GM12878 (cell line): ENCODE data around the gene HS3ST1. TPM values are rescaled to one million over a fixed set of nuclear protein-coding genes. Genes with fewer than 3 reads are reported as not detected.

ENCODE experiments used
- ATAC-seq: fragments of 200-7000 bp; cut with Tn5 transposase; 3 replicates; pipeline ENCODE4 v1.9.1; 2020; ENCODE audit warnings: mild to moderate bottlenecking, moderate library complexity
- BruUV-seq: library from RNA; stranded (reverse); fragments of 400-500 nt; replicated peaks from 2 replicates; lab custom pipeline; 2021; lab: Mats Ljungman, UMichigan
- CTCF ChIA-PET: fragments of 300-600 bp; sonication (Branson Sonifier 250); formaldehyde crosslinking; extraction: SDS; loops from one replicate; lab custom pipeline; 2021; ENCODE audit warnings: inconsistent platforms; lab: Yijun Ruan, JAX
- POLR2A ChIA-PET: fragments of 350-600 bp; formaldehyde crosslinking; extraction: SDS; loops from one replicate; lab custom pipeline; 2021; ENCODE audit warnings: inconsistent platforms; lab: Charles Lee
- RAD21 ChIA-PET: fragments of 300-600 bp; sonication (Branson Sonifier 250); formaldehyde crosslinking; loops from one replicate; lab custom pipeline; 2023; ENCODE audit warnings: antibody characterized with exemption; ENCODE audit not compliant: unreplicated experiment; lab: Charles Lee
- SMC1A ChIA-PET: fragments of 300-600 bp; sonication (Branson Sonifier 250); formaldehyde crosslinking; loops from one replicate; lab custom pipeline; 2023; ENCODE audit not compliant: unreplicated experiment, uncharacterized antibody; lab: Charles Lee
- DNase-seq: peaks from one replicate; pipeline ENCODE4 v3.0.0-alpha.2; 2011; ENCODE audit warnings: low read depth, low spot score
- FAIRE-seq: peaks from 3 replicates; lab custom pipeline; 2011; peaks lifted over from hg19 to GRCh38; lab: Jason Lieb, UNC
- H2AFZ ChIP-seq: 2 replicates; pipeline ENCODE4 v1.6.0; 2011; ENCODE audit warnings: low read depth, low read length, control low read depth; ENCODE audit not compliant: control insufficient read depth
- H3K27ac ChIP-seq: 2 replicates; pipeline ENCODE4 v1.5.1; 2011; ENCODE audit warnings: control low read depth; ENCODE audit not compliant: control insufficient read depth, insufficient read depth
- H3K27me3 ChIP-seq, 2 experiments: replicated peaks in 1 of 2; 2 replicates each; pipeline versions ENCODE4 v1.6.0 to v1.6.1; 2011; ENCODE audit warnings: low read length in 1 of 2; ENCODE audit not compliant: control insufficient read depth in 2 of 2, insufficient read depth in 2 of 2
- H3K36me3 ChIP-seq, 2 experiments: 2 replicates each; pipeline ENCODE4 v1.5.1; 2011; ENCODE audit warnings: low read length in 1 of 2; ENCODE audit not compliant: control insufficient read depth in 2 of 2, insufficient read depth in 2 of 2
- H3K4me1 ChIP-seq: 2 replicates; pipeline ENCODE4 v1.6.1; 2011; ENCODE audit warnings: mild to moderate bottlenecking, low read length, moderate library complexity, mixed read lengths; ENCODE audit not compliant: control insufficient read depth, insufficient read depth
- H3K4me2 ChIP-seq: 2 replicates; pipeline ENCODE4 v1.6.0; 2011; ENCODE audit warnings: control low read depth; ENCODE audit not compliant: control insufficient read depth, insufficient read depth
- H3K4me3 ChIP-seq: fragments of 200-600 bp; sonication (generic); 2 replicates; pipeline ENCODE4 v1.5.1; 2016
- H3K79me2 ChIP-seq: 2 replicates; pipeline ENCODE4 v1.6.0; 2011; ENCODE audit warnings: low read length; ENCODE audit not compliant: control insufficient read depth, insufficient read depth
- H3K9ac ChIP-seq: 2 replicates; pipeline ENCODE4 v1.8.0; 2011; ENCODE audit warnings: low read length, control low read depth, mixed read lengths; ENCODE audit not compliant: control insufficient read depth, insufficient read depth
- H3K9me3 ChIP-seq: replicated peaks from 3 replicates; pipeline ENCODE4 v1.5.1; 2011; ENCODE audit warnings: mild to moderate bottlenecking, low read length; ENCODE audit not compliant: control insufficient read depth, insufficient read depth
- H4K20me1 ChIP-seq: 2 replicates; pipeline ENCODE4 v1.6.0; 2011; ENCODE audit not compliant: control insufficient read depth, insufficient read depth
- CTCF ChIP-seq, 3 experiments: IDR thresholded peaks in 2 of 3; conservative IDR thresholded peaks in 1 of 3; 2 replicates each; pipeline ENCODE4 v1.5.1; 2011; ENCODE audit warnings: low read depth in 3 of 3, low read length in 3 of 3, mild to moderate bottlenecking in 3 of 3, control low read depth in 2 of 3, moderate library complexity in 2 of 3, inconsistent platforms in 1 of 3, mixed read lengths in 1 of 3; ENCODE audit not compliant: control insufficient read depth in 2 of 3, insufficient read depth in 1 of 3; ENCODE audit errors: extremely low read depth in 1 of 3
- KAT2A ChIP-seq: conservative IDR thresholded peaks from 2 replicates; pipeline ENCODE4 v1.6.1; 2011; ENCODE audit warnings: low read depth, low read length; ENCODE audit not compliant: control insufficient read depth
- RAD21 ChIP-seq: IDR thresholded peaks from 2 replicates; pipeline ENCODE4 v1.6.1; 2011; ENCODE audit warnings: mild to moderate bottlenecking, low read depth, low read length, moderate library complexity; ENCODE audit not compliant: insufficient read depth
- SIN3A ChIP-seq: IDR thresholded peaks from 2 replicates; pipeline ENCODE4 v1.6.1; 2012; ENCODE audit warnings: low read depth, low read length, improper control_type of control experiment
- SMC3 ChIP-seq: IDR thresholded peaks from 2 replicates; pipeline ENCODE4 v1.6.1; 2011; ENCODE audit warnings: low read length, improper control_type of control experiment, borderline replicate concordance
- WGBS: methylation state at CpG from one replicate; pipeline ENCODE4 v1.1.6; 2016; ENCODE audit warnings: low lambda C conversion rate; ENCODE audit not compliant: insufficient replicate concordance, insufficient coverage; ENCODE audit errors: missing lambda C conversion rate; 5-methylcytosine and 5-hydroxymethylcytosine counted together
- in situ Hi-C: fragments of 300-500 bp; cut with MboI; formaldehyde crosslinking; loops from 9 replicates; pipeline ENCODE4 v1.14.3; 2018; ENCODE audit warnings: mixed read lengths
- intact Hi-C: fragments of 100-400 bp; cut with micrococcal nuclease; formaldehyde crosslinking; loops from one replicate; pipeline ENCODE4 v1.14.2; 2022; ENCODE audit not compliant: unreplicated experiment
- polyA plus RNA-seq, 11 experiments: library from polyadenylated mRNA; depleted of rRNA in 4 of 11; unstranded in 6 of 11; stranded (reverse) in 5 of 11; fragments of >200 nt; fragmentation: Nextera tagmentation in 4 of 11; fragmentation: Illumina TruSeq in 1 of 11; extraction: Ambion mirVana in 4 of 11; extraction: Trizol in 1 of 11; gene quantifications; 1 replicate in 1 of 11; 2 replicates in 10 of 11; pipeline versions ENCODE4 v1.2.1 to v1.2.3, GENCODE V29; 2011 to 2016; ENCODE audit warnings: inconsistent platforms in 2 of 11, missing spikeins in 2 of 11, low read depth in 1 of 11
- total RNA-seq, 4 experiments: library from RNA; depleted of rRNA in 3 of 4; stranded (reverse); fragments of >200 nt in 3 of 4; fragmentation: Illumina TruSeq in 1 of 4; extraction: Trizol in 1 of 4; gene quantifications; 2 replicates each; pipeline versions ENCODE4 v1.2.1 to v1.2.3, GENCODE V29; 2013 to 2021

The HS3ST1 gene
- total and polyA plus RNA-seq, 10 of the 15 experiments (the other 5 are each of a cell fraction or from before 2014, with no cell fraction given) = 0.03 to 0.65 (median 0.13) TPM

GRCh38 chr4:11424000-11424399, 4.7 kb downstream of the HS3ST1 start:
- H3K79me2 ChIP-seq = no peaks in the 10 kb centered on the region

More at GRCh38 chr4:11424000-11424399, 4.7 kb downstream of the HS3ST1 start:
- peak; percentile 56 for FAIRE-seq
- Histone ChIP-seq H3K9ac (no peak overlapping the region), H3K4me2 (no peak overlapping the region), H3K4me3 (no peak overlapping the region), H4K20me1 (no peaks in the 10 kb centered on the region), H3K9me3 (no peaks in the 10 kb centered on the region), H3K4me1 (no peaks in the 10 kb centered on the region), H3K36me3 (no peaks in the 10 kb centered on the region), H2AFZ (no peak overlapping the region), H3K27me3 (peaks cover 2 to 8% of the 10 kb centered on the region in 2 experiments), H3K27ac (no peak overlapping the region)
- BruUV-seq = no TSS peak
- WGBS = 45% methylated on average over 4 of the region's 4 CpGs
- CTCF ChIA-PET = interaction anchor here (0.6 to 2.4 kb wide), 24 partner anchors 9 to 1301 kb away, joined by 3 to 24 read pairs (median 4); no protein-coding TSS in a partner anchor
- POLR2A ChIA-PET = no interaction called here
- in situ Hi-C loops (loop anchor here (5.0 kb wide), 1 partner anchor 842 kb away; no protein-coding TSS in a partner anchor), intact Hi-C loops (loop anchor here (1.0 to 10.0 kb wide), 8 partner anchors 82 to 1267 kb away; partner anchors contain the start of gene ZNF518B)
- TF ChIP-seq KAT2A = no peak
- peak; percentile 37 to 66 (median 56) for TF ChIP-seq CTCF (IDR thresholded peaks at IDR 0.05 in 2 of 3, conservative IDR thresholded peaks at IDR 0.05 in 1 of 3; ENCODE audit: control insufficient read depth in 2 of 3, extremely low read depth in 1 of 3, insufficient read depth in 1 of 3, low read depth in 3 of 3, low read length in 3 of 3)
- peak; percentile 82; the same call in 1 of the 2 replicates for TF ChIP-seq SMC3
- TF ChIP-seq SIN3A = no peak
- TF ChIP-seq RAD21 = peak; percentile 75
- SMC1A ChIA-PET = interaction anchor here (0.7 to 2.5 kb wide), 12 partner anchors 12 to 1209 kb away, joined by 3 to 27 read pairs (median 3); no protein-coding TSS in a partner anchor
- peak; percentile 62 for ATAC-seq
- RAD21 ChIA-PET = interaction anchor here (0.7 to 1.8 kb wide), 13 partner anchors 9 to 843 kb away, joined by 3 to 7 read pairs (median 3); no protein-coding TSS in a partner anchor
- DNase-seq = no peak
